H9 (cell line): ENCODE data around the gene PTPRQ. TPM values are rescaled to one million over a fixed set of nuclear protein-coding genes. Genes with fewer than 3 reads are reported as not detected.

ENCODE experiments used
- DNase-seq: peaks from one replicate; pipeline ENCODE4 v3.0.0-alpha.2; 2017
- H2AFZ ChIP-seq: one replicate; pipeline ENCODE4 v1.6.1; 2013; ENCODE audit warnings: mild to moderate bottlenecking, low read length, control low read depth, moderate library complexity
- H2AK5ac ChIP-seq: 2 replicates; pipeline ENCODE4 v1.6.1; 2013; ENCODE audit warnings: low read length, control low read depth, mixed read lengths; ENCODE audit not compliant: insufficient read length
- H2BK120ac ChIP-seq: one replicate; pipeline ENCODE4 v1.6.1; 2013; ENCODE audit warnings: low read depth, mild to moderate bottlenecking, low read length, control low read depth, inconsistent platforms; ENCODE audit not compliant: poor library complexity, severe bottlenecking
- H2BK12ac ChIP-seq: 2 replicates; pipeline ENCODE4 v1.6.1; 2013; ENCODE audit warnings: low read length, control low read depth, mixed read lengths, low read depth; ENCODE audit not compliant: insufficient read length
- H2BK15ac ChIP-seq: 2 replicates; pipeline ENCODE4 v1.6.1; 2013; ENCODE audit warnings: low read depth, low read length, control low read depth
- H2BK20ac ChIP-seq: one replicate; pipeline ENCODE4 v1.6.1; 2013; ENCODE audit warnings: low read depth, mild to moderate bottlenecking, low read length, control low read depth, inconsistent platforms; ENCODE audit not compliant: poor library complexity, severe bottlenecking
- H2BK5ac ChIP-seq: 2 replicates; pipeline ENCODE4 v1.6.1; 2013; ENCODE audit warnings: low read length, control low read depth, mixed read lengths; ENCODE audit not compliant: insufficient read length
- H3K14ac ChIP-seq: 2 replicates; pipeline ENCODE4 v1.6.1; 2013; ENCODE audit warnings: low read length, control low read depth; ENCODE audit not compliant: insufficient read depth
- H3K18ac ChIP-seq: 2 replicates; pipeline ENCODE4 v1.6.1; 2013; ENCODE audit warnings: low read depth, mild to moderate bottlenecking, mixed read lengths, low read length, control low read depth; ENCODE audit not compliant: insufficient read length
- H3K23ac ChIP-seq: 2 replicates; pipeline ENCODE4 v1.6.1; 2013; ENCODE audit warnings: low read length, control low read depth, mixed read lengths, low read depth; ENCODE audit not compliant: insufficient read length
- H3K23me2 ChIP-seq: 2 replicates; pipeline ENCODE4 v1.6.1; 2013; ENCODE audit warnings: low read depth, mild to moderate bottlenecking, mixed read lengths, low read length, control low read depth; ENCODE audit not compliant: insufficient read length, poor library complexity, severe bottlenecking
- H3K27ac ChIP-seq: 2 replicates; pipeline ENCODE4 v1.5.1; 2013; ENCODE audit warnings: low read length, control low read depth, mixed read lengths, low read depth; ENCODE audit not compliant: insufficient read length
- H3K27me3 ChIP-seq: 2 replicates; pipeline ENCODE4 v1.6.1; 2013; ENCODE audit warnings: low read length, control low read depth, inconsistent platforms; ENCODE audit not compliant: insufficient read depth
- H3K4ac ChIP-seq: 2 replicates; pipeline ENCODE4 v1.6.1; 2013; ENCODE audit warnings: low read depth, mild to moderate bottlenecking, control low read depth, inconsistent platforms, low read length, moderate library complexity
- H3K4me1 ChIP-seq: 2 replicates; pipeline ENCODE4 v1.6.1; 2013; ENCODE audit warnings: low read length, control low read depth, inconsistent platforms; ENCODE audit not compliant: insufficient read depth
- H3K4me2 ChIP-seq: 2 replicates; pipeline ENCODE4 v1.6.1; 2013; ENCODE audit warnings: low read length, control low read depth, mixed read lengths; ENCODE audit not compliant: insufficient read length, insufficient read depth
- H3K56ac ChIP-seq: 2 replicates; pipeline ENCODE4 v1.6.1; 2013; ENCODE audit warnings: low read depth, mild to moderate bottlenecking, mixed read lengths, low read length, control low read depth; ENCODE audit not compliant: insufficient read length
- H3K79me1 ChIP-seq: 2 replicates; pipeline ENCODE4 v1.6.1; 2013; ENCODE audit warnings: low read depth, mild to moderate bottlenecking, moderate library complexity, low read length, control low read depth, inconsistent platforms; ENCODE audit not compliant: insufficient read depth, poor library complexity, severe bottlenecking
- H3K79me2 ChIP-seq: 2 replicates; pipeline ENCODE4 v1.6.1; 2013; ENCODE audit warnings: low read length, control low read depth, inconsistent platforms; ENCODE audit not compliant: insufficient read depth
- H3K9ac ChIP-seq: 2 replicates; pipeline ENCODE4 v1.6.1; 2013; ENCODE audit warnings: low read length, control low read depth, mixed read lengths; ENCODE audit not compliant: insufficient read length; ENCODE audit errors: extremely low read depth
- H3K9me3 ChIP-seq: one replicate; pipeline ENCODE4 v1.6.1; 2013; ENCODE audit warnings: low read depth, low read length, inconsistent platforms; ENCODE audit not compliant: control insufficient read depth
- H3T11ph ChIP-seq: one replicate; pipeline ENCODE4 v1.6.1; 2013; ENCODE audit warnings: mild to moderate bottlenecking, low read length, control low read depth, inconsistent platforms
- H4K20me1 ChIP-seq: one replicate; pipeline ENCODE4 v1.6.1; 2013; ENCODE audit not compliant: control insufficient read depth, insufficient read length, insufficient read depth
- H4K5ac ChIP-seq: 2 replicates; pipeline ENCODE4 v1.6.1; 2013; ENCODE audit warnings: low read depth, mild to moderate bottlenecking, mixed read lengths, low read length, control low read depth; ENCODE audit not compliant: insufficient read length
- H4K8ac ChIP-seq: replicated peaks from 2 replicates; pipeline ENCODE4 v1.6.1; 2013; ENCODE audit warnings: low read length, control low read depth, mixed read lengths, low read depth; ENCODE audit not compliant: insufficient read length
- H4K91ac ChIP-seq: 2 replicates; pipeline ENCODE4 v1.6.1; 2013; ENCODE audit warnings: low read depth, mild to moderate bottlenecking, moderate library complexity, mixed read lengths, low read length, control low read depth; ENCODE audit not compliant: insufficient read length
- H3K27ac Mint-ChIP-seq, 3 experiments: 2 replicates in 2 of 3; 3 replicates in 1 of 3; pipeline ENCODE4 v1.8.0; 2020 to 2021; ENCODE audit warnings: mixed read lengths in 3 of 3, mild to moderate bottlenecking in 1 of 3, moderate library complexity in 1 of 3
- H3K27me3 Mint-ChIP-seq: 2 replicates; pipeline ENCODE4 v1.8.0; 2021; ENCODE audit warnings: low read depth, mild to moderate bottlenecking, moderate library complexity, mixed read lengths
- H3K36me3 Mint-ChIP-seq, 3 experiments: 2 replicates in 2 of 3; 3 replicates in 1 of 3; pipeline ENCODE4 v1.8.0; 2020 to 2021; ENCODE audit warnings: low read depth in 3 of 3, mixed read lengths in 3 of 3; ENCODE audit not compliant: insufficient read depth in 1 of 3
- H3K4me1 Mint-ChIP-seq, 2 experiments: 2 replicates each; pipeline ENCODE4 v1.8.0; 2020; ENCODE audit warnings: mixed read lengths in 2 of 2
- H3K4me3 Mint-ChIP-seq, 2 experiments: 2 replicates in 1 of 2; 3 replicates in 1 of 2; pipeline ENCODE4 v1.8.0; 2020 to 2021; ENCODE audit warnings: mild to moderate bottlenecking in 2 of 2, mixed read lengths in 2 of 2, moderate library complexity in 1 of 2
- H3K9me3 Mint-ChIP-seq, 2 experiments: 2 replicates in 1 of 2; 3 replicates in 1 of 2; pipeline ENCODE4 v1.8.0; 2020; ENCODE audit warnings: mild to moderate bottlenecking in 2 of 2, mixed read lengths in 2 of 2, moderate library complexity in 1 of 2
- WGBS: extraction: QIAGEN DNeasy Blood & Tissue Kit; methylation state at CpG from one replicate; pipeline ENCODE4 v1.1.7; 2013; ENCODE audit warnings: missing lambda C conversion rate, low lambda C conversion rate, mixed read lengths; ENCODE audit not compliant: insufficient read length; ENCODE audit errors: extremely low coverage; 5-methylcytosine and 5-hydroxymethylcytosine counted together
- total RNA-seq: library from RNA; stranded (reverse); gene quantifications from 2 replicates; pipeline ENCODE4 v1.2.1, GENCODE V29; 2021
- TF ChIP-seq, protein P1 (sequence below): fragments of 200-600 bp; sonication (generic); conservative IDR thresholded peaks from 3 replicates; pipeline ENCODE4 v1.8.0; 2021; ENCODE audit warnings: antibody characterized with exemption, mild to moderate bottlenecking

PTPRQ gene
- total RNA-seq, 1 experiment from 2014 or later, result not detected

DNA sequence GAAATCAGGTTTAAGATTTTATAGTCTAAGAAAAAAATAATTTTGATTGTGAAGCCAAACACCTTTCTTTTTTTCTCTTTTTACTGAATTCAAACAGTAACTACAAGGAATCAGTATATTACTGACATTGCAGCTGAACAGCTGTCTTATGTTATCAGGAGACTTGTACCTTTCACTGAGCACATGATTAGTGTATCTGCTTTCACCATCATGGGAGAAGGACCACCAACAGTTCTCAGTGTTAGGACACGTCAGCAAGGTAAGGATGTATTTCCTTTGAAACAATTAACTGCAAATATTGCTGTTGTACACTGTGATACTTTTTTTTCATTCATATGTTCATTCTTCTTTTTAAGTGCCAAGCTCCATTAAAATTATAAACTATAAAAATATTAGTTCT, 50.8 kb downstream of the PTPRQ start:
- no peak overlapping the region for H3K18ac ChIP-seq
- no peak overlapping the region for H3K23ac ChIP-seq
- H3K23me2 ChIP-seq, result no peaks in the 10 kb centered on the region
- H3K14ac ChIP-seq, result no peak overlapping the region
- H3K9ac ChIP-seq, result no peak overlapping the region
- no peak overlapping the region for H2BK5ac ChIP-seq
- H3T11ph ChIP-seq, result no peak overlapping the region
- no CpG with 5 or more reads among the region's 1 CpG for WGBS
- H3K27me3 ChIP-seq, result no peaks in the 10 kb centered on the region
- no peak overlapping the region for H3K27ac ChIP-seq
- H3K56ac ChIP-seq, result no peak overlapping the region
- H3K4me1 ChIP-seq, result no peaks in the 10 kb centered on the region
- peaks cover 7 to 13% of the 10 kb centered on the region in 2 experiments for H3K4me1 Mint-ChIP-seq
- no peak for DNase-seq
- H4K20me1 ChIP-seq, result no peaks in the 10 kb centered on the region
- no peak overlapping the region for H2BK20ac ChIP-seq
- no peak overlapping the region for H3K27ac Mint-ChIP-seq
- no peak overlapping the region for H3K4me2 ChIP-seq
- no peaks in the 10 kb centered on the region for H3K9me3 Mint-ChIP-seq
- H3K79me1 ChIP-seq, result no peaks in the 10 kb centered on the region
- H3K4me3 Mint-ChIP-seq, result no peak overlapping the region
- no peak overlapping the region for H2BK12ac ChIP-seq
- H4K5ac ChIP-seq, result no peak overlapping the region
- no peaks in the 10 kb centered on the region for H3K27me3 Mint-ChIP-seq
- no peak overlapping the region for H3K4ac ChIP-seq
- H3K9me3 ChIP-seq, result no peaks in the 10 kb centered on the region
- no peaks in the 10 kb centered on the region for H3K36me3 Mint-ChIP-seq
- no peaks in the 10 kb centered on the region for H3K79me2 ChIP-seq
- no peak overlapping the region for H4K91ac ChIP-seq
- H4K8ac ChIP-seq, result no peak overlapping the region
- TF ChIP-seq, protein P1, sequence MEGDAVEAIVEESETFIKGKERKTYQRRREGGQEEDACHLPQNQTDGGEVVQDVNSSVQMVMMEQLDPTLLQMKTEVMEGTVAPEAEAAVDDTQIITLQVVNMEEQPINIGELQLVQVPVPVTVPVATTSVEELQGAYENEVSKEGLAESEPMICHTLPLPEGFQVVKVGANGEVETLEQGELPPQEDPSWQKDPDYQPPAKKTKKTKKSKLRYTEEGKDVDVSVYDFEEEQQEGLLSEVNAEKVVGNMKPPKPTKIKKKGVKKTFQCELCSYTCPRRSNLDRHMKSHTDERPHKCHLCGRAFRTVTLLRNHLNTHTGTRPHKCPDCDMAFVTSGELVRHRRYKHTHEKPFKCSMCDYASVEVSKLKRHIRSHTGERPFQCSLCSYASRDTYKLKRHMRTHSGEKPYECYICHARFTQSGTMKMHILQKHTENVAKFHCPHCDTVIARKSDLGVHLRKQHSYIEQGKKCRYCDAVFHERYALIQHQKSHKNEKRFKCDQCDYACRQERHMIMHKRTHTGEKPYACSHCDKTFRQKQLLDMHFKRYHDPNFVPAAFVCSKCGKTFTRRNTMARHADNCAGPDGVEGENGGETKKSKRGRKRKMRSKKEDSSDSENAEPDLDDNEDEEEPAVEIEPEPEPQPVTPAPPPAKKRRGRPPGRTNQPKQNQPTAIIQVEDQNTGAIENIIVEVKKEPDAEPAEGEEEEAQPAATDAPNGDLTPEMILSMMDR, result no peak
- no peak overlapping the region for H2BK120ac ChIP-seq
- no peak overlapping the region for H2BK15ac ChIP-seq
- H2AFZ ChIP-seq, result no peak overlapping the region
- no peak overlapping the region for H2AK5ac ChIP-seq
